WTC11 (cell line): ENCODE data around the gene TANC1. TPM values are rescaled to one million over a fixed set of nuclear protein-coding genes. Genes with fewer than 3 reads are reported as not detected.

Experiments used
- ATAC-seq: fragments of 200-7000 bp; cut with Tn5 transposase; 2 replicates; pipeline ENCODE4 v1.10.0; 2021; ENCODE audit warnings: mild to moderate bottlenecking, moderate library complexity
- CTCF ChIA-PET: fragments of 300-600 bp; sonication (Branson Sonifier 250); formaldehyde crosslinking; loops from one replicate; lab custom pipeline; 2021; ENCODE audit warnings: antibody characterized with exemption; lab: Charles Lee
- POLR2A ChIA-PET: fragments of 350-600 bp; sonication (Branson Sonifier 250); formaldehyde crosslinking; loops from one replicate; lab custom pipeline; 2021; ENCODE audit warnings: antibody characterized with exemption; lab: Charles Lee
- DNase-seq: peaks from one replicate; pipeline ENCODE4 v3.0.0; 2021; ENCODE audit warnings: low spot score
- H3K27ac Mint-ChIP-seq: 2 replicates; pipeline ENCODE4 v1.8.0; 2021; ENCODE audit warnings: mixed read lengths
- H3K27me3 Mint-ChIP-seq: 2 replicates; pipeline ENCODE4 v1.8.0; 2021; ENCODE audit warnings: low read depth, mild to moderate bottlenecking, moderate library complexity, mixed read lengths
- H3K36me3 Mint-ChIP-seq: 2 replicates; pipeline ENCODE4 v1.8.0; 2021; ENCODE audit warnings: mixed read lengths
- H3K4me1 Mint-ChIP-seq: 2 replicates; pipeline ENCODE4 v1.8.0; 2022; ENCODE audit warnings: mixed read lengths
- H3K4me3 Mint-ChIP-seq: 2 replicates; pipeline ENCODE4 v1.8.0; 2021; ENCODE audit warnings: mild to moderate bottlenecking, moderate library complexity, mixed read lengths
- H3K9me3 Mint-ChIP-seq: 2 replicates; pipeline ENCODE4 v1.8.0; 2021; ENCODE audit warnings: mixed read lengths
- CREB1 ChIP-seq: sonication (generic); formaldehyde crosslinking; IDR thresholded peaks from 2 replicates; pipeline ENCODE4 v1.8.0; 2023; ENCODE audit warnings: mild to moderate bottlenecking, missing genetic modification reagents
- CREM ChIP-seq: sonication (generic); formaldehyde crosslinking; IDR thresholded peaks from 2 replicates; pipeline ENCODE4 v1.8.1; 2022; ENCODE audit warnings: mild to moderate bottlenecking, missing genetic modification reagents, moderate library complexity
- E2F1 ChIP-seq: sonication (generic); formaldehyde crosslinking; IDR thresholded peaks from 2 replicates; pipeline ENCODE4 v1.8.0; 2022; ENCODE audit warnings: mild to moderate bottlenecking, missing genetic modification reagents
- FOXJ3 ChIP-seq: sonication (generic); formaldehyde crosslinking; IDR thresholded peaks from 2 replicates; pipeline ENCODE4 v1.9.0; 2021; ENCODE audit warnings: missing genetic modification reagents, mild to moderate bottlenecking, borderline replicate concordance
- FOXP4 ChIP-seq: sonication (generic); formaldehyde crosslinking; IDR thresholded peaks from 2 replicates; pipeline ENCODE4 v1.8.0; 2022; ENCODE audit warnings: mild to moderate bottlenecking, missing genetic modification reagents
- GTF2I ChIP-seq: fragments of 250-450 bp; sonication (Bioruptor Pico); conservative IDR thresholded peaks from 2 replicates; pipeline ENCODE4 v1.4.0; 2021; ENCODE audit warnings: mild to moderate bottlenecking
- IRF1 ChIP-seq: sonication (generic); formaldehyde crosslinking; IDR thresholded peaks from 2 replicates; pipeline ENCODE4 v1.8.0; 2023; ENCODE audit warnings: missing genetic modification reagents
- JAZF1 ChIP-seq: fragments of 250-450 bp; sonication (Bioruptor Pico); IDR thresholded peaks from 2 replicates; pipeline ENCODE4 v1.9.0; 2021; ENCODE audit warnings: moderate library complexity, mild to moderate bottlenecking, inconsistent platforms
- MXD4 ChIP-seq: fragments of 250-450 bp; sonication (Bioruptor Pico); IDR thresholded peaks from 2 replicates; pipeline ENCODE4 v1.8.0; 2021; ENCODE audit warnings: mild to moderate bottlenecking, moderate library complexity, borderline replicate concordance
- NFE2L1 ChIP-seq: sonication (generic); formaldehyde crosslinking; IDR thresholded peaks from 2 replicates; pipeline ENCODE4 v1.8.1; 2023; ENCODE audit warnings: missing genetic modification reagents
- NR3C1 ChIP-seq: sonication (generic); formaldehyde crosslinking; conservative IDR thresholded peaks from 2 replicates; pipeline ENCODE4 v1.8.1; 2023; ENCODE audit warnings: low read depth, mild to moderate bottlenecking, missing genetic modification reagents
- PRRX2 ChIP-seq: fragments of 250-450 bp; sonication (Bioruptor Pico); IDR thresholded peaks from 2 replicates; pipeline ENCODE4 v1.8.0; 2021; ENCODE audit warnings: mild to moderate bottlenecking
- RELA ChIP-seq: sonication (generic); formaldehyde crosslinking; IDR thresholded peaks from 2 replicates; pipeline ENCODE4 v1.8.1; 2022; ENCODE audit warnings: missing genetic modification reagents, mild to moderate bottlenecking, borderline replicate concordance
- RORB ChIP-seq: fragments of 250-450 bp; sonication (Bioruptor Pico); IDR thresholded peaks from 2 replicates; pipeline ENCODE4 v1.9.0; 2021; ENCODE audit warnings: mild to moderate bottlenecking
- SMAD3 ChIP-seq: sonication (generic); formaldehyde crosslinking; IDR thresholded peaks from 2 replicates; pipeline ENCODE4 v1.8.0; 2022; ENCODE audit warnings: missing genetic modification reagents, mild to moderate bottlenecking, borderline replicate concordance
- SP1 ChIP-seq: sonication (generic); formaldehyde crosslinking; conservative IDR thresholded peaks from 2 replicates; pipeline ENCODE4 v1.8.1; 2022; ENCODE audit warnings: missing genetic modification reagents
- TP53 ChIP-seq: sonication (generic); formaldehyde crosslinking; IDR thresholded peaks from 2 replicates; pipeline ENCODE4 v1.8.1; 2023; ENCODE audit warnings: mild to moderate bottlenecking, missing genetic modification reagents
- ZNF281 ChIP-seq: sonication (generic); formaldehyde crosslinking; IDR thresholded peaks from 2 replicates; pipeline ENCODE4 v1.8.0; 2023; ENCODE audit warnings: mild to moderate bottlenecking, missing genetic modification reagents
- ZNF425 ChIP-seq: fragments of 250-450 bp; sonication (Bioruptor Pico); conservative IDR thresholded peaks from 2 replicates; pipeline ENCODE4 v1.9.0; 2021; ENCODE audit warnings: mild to moderate bottlenecking
- ZNF512 ChIP-seq: sonication (generic); formaldehyde crosslinking; IDR thresholded peaks from 2 replicates; pipeline ENCODE4 v1.8.1; 2022; ENCODE audit warnings: missing genetic modification reagents, borderline replicate concordance
- total RNA-seq: library from RNA; stranded (reverse); gene quantifications from 3 replicates; pipeline ENCODE4 v1.2.3, GENCODE V29; 2021

Gene TANC1
- total RNA-seq, 1 experiment from 2014 or later: 11.6 TPM

- no peak for DNase-seq
- peak overlapping the region; percentile 88; the same call in 1 of the 2 replicates for H3K27ac Mint-ChIP-seq
- H3K4me3 Mint-ChIP-seq: no peak overlapping the region
- peaks cover 4% of the 10 kb centered on the region; the same call in 1 of the 2 replicates for H3K4me1 Mint-ChIP-seq
- H3K36me3 Mint-ChIP-seq: peaks cover 3% of the 10 kb centered on the region
- no peaks in the 10 kb centered on the region for H3K27me3 Mint-ChIP-seq
- POLR2A ChIA-PET: no interaction called here
- no peak for TF ChIP-seq SMAD3 (CRISPR knock-in tag)
- no peak for TF ChIP-seq NR3C1 (CRISPR knock-in tag)
- TF ChIP-seq E2F1 (CRISPR knock-in tag): no peak
- TF ChIP-seq GTF2I (CRISPR knock-in tag): no peak
- TF ChIP-seq ZNF281 (CRISPR knock-in tag): no peak
- TF ChIP-seq PRRX2 (CRISPR knock-in tag): no peak
- TF ChIP-seq CREM (CRISPR knock-in tag): no peak
- TF ChIP-seq JAZF1 (CRISPR knock-in tag): no peak
- no peak for TF ChIP-seq CREB1 (CRISPR knock-in tag)
- no peak for TF ChIP-seq RELA (CRISPR knock-in tag)
- no peak for TF ChIP-seq RORB (CRISPR knock-in tag)
- no peak for TF ChIP-seq NFE2L1
- no peak for TF ChIP-seq IRF1 (CRISPR knock-in tag)
- no peak for TF ChIP-seq TP53 (CRISPR knock-in tag)
- no peak for TF ChIP-seq FOXP4
- ATAC-seq: no peak
- H3K9me3 Mint-ChIP-seq: no peaks in the 10 kb centered on the region
- CTCF ChIA-PET: interaction anchor here (0.9 to 1.4 kb wide), 3 partner anchors 9 to 100 kb away, joined by 3 read pairs; partner anchors contain the start of gene WDSUB1
These were observed 218.7 kb downstream of the TANC1 start for GRCh38 chr2:159187106-159187505.

GRCh38 chr2:159188449-159188848 is 220.0 kb downstream of the TANC1 start:
- peaks cover 3% of the 10 kb centered on the region for H3K36me3 Mint-ChIP-seq
- CTCF ChIA-PET: interaction anchor here (0.7 to 1.0 kb wide), 3 partner anchors 48 to 153 kb away, joined by 3 to 4 read pairs (median 3); no protein-coding TSS in a partner anchor
- H3K9me3 Mint-ChIP-seq: no peaks in the 10 kb centered on the region
- POLR2A ChIA-PET: no interaction called here
- H3K27me3 Mint-ChIP-seq: no peaks in the 10 kb centered on the region
- no peak for DNase-seq
- no peak overlapping the region for H3K27ac Mint-ChIP-seq
- no peak overlapping the region for H3K4me3 Mint-ChIP-seq
- H3K4me1 Mint-ChIP-seq: peaks cover under 1% of the 10 kb centered on the region; the same call in 1 of the 2 replicates
- ATAC-seq: no peak
- TF ChIP-seq SP1 (no peak), ZNF512 (CRISPR knock-in tag) (no peak), SMAD3 (CRISPR knock-in tag) (no peak), MXD4 (no peak), IRF1 (CRISPR knock-in tag) (no peak), ZNF425 (CRISPR knock-in tag) (no peak), FOXJ3 (CRISPR knock-in tag) (no peak)
